HG02970 (cell line): ENCODE measurements around the gene RNF181.
"Not testable (repeated sequence)": the region's sequence is repeated elsewhere in the genome, so short reads cannot be mapped to it uniquely, and the experiment has no call there.

ENCODE experiments used
- ATAC-seq: cut with Tn5 transposase; IDR thresholded peaks from one replicate; pipeline ENCODE4 v1.9.1; 2021; ENCODE audit warnings: mild to moderate bottlenecking, moderate library complexity, moderate number of reproducible peaks; ENCODE audit not compliant: unreplicated experiment, low FRiP score

Gene RNF181

GRCh38 chr2:85575739-85576138, 19.8 kb upstream of the RNF181 start:
- no peak for ATAC-seq

GRCh38 chr2:85577063-85577385, 18.5 kb upstream of the RNF181 start:
- ATAC-seq, result no peak

GRCh38 chr2:85577386-85578242, 17.9 kb upstream of the RNF181 start, which contains the start of gene VAMP8:
Gene VAMP8, plus strand, starts transcription at chr2:85577586. Its CDS starts 61 bp downstream, at chr2:85577647.
- no peak for ATAC-seq

- ATAC-seq, result no peak
These were observed 17.0 kb upstream of the RNF181 start for GRCh38 chr2:85578243-85579180.

GRCh38 chr2:85579266-85579935, 16.1 kb upstream of the RNF181 start:
- ATAC-seq, result no peak

- no peak for ATAC-seq
These were observed 15.3 kb upstream of the RNF181 start for GRCh38 chr2:85580206-85580605.

- no peak for ATAC-seq
These were observed 13.1 kb upstream of the RNF181 start for GRCh38 chr2:85582492-85582891.

GRCh38 chr2:85583667-85584353, 11.7 kb upstream of the RNF181 start:
- ATAC-seq, result no peak

GRCh38 chr2:85584354-85584856, 11.1 kb upstream of the RNF181 start, which contains the start of gene VAMP5:
Gene VAMP5, plus strand, starts transcription at chr2:85584431. Its CDS starts 60 bp downstream, at chr2:85584491.
- no peak for ATAC-seq

- no peak for ATAC-seq
These were observed 10.4 kb upstream of the RNF181 start for GRCh38 chr2:85584857-85585780.

- no peak for ATAC-seq
These were observed 9.8 kb upstream of the RNF181 start for GRCh38 chr2:85585781-85586105.

GRCh38 chr2:85588236-85588635, 7.3 kb upstream of the RNF181 start:
- ATAC-seq, result no peak

GRCh38 chr2:85588645-85589044, 6.9 kb upstream of the RNF181 start:
- ATAC-seq, result no peak

GRCh38 chr2:85589181-85589580, 6.4 kb upstream of the RNF181 start:
- ATAC-seq, result no peak

- ATAC-seq, result no peak
These were observed 5.4 kb upstream of the RNF181 start for GRCh38 chr2:85589982-85590791.

- ATAC-seq, result no peak
These were observed 4.6 kb upstream of the RNF181 start for GRCh38 chr2:85590950-85591349.

- ATAC-seq, result no peak
These were observed 4.0 kb upstream of the RNF181 start for GRCh38 chr2:85591563-85591962.

- ATAC-seq, result not testable (repeated sequence)
These were observed 3.2 kb upstream of the RNF181 start for GRCh38 chr2:85592299-85592698.
